H1 (cell line): ENCODE results near the gene GALNT18.

Source experiments
- CHD2 ChIP-seq: IDR thresholded peaks from 2 replicates; pipeline ENCODE4 v1.6.1; 2012; ENCODE audit warnings: low read length, improper control_type of control experiment
- CTCF ChIP-seq, 3 experiments: IDR thresholded peaks; 1 replicate in 2 of 3; 2 replicates in 1 of 3; pipeline versions ENCODE4 v1.5.1 to v1.6.1; 2011; ENCODE audit warnings: low read length in 3 of 3, mild to moderate bottlenecking in 3 of 3, inconsistent platforms in 2 of 3, low read depth in 1 of 3, moderate library complexity in 1 of 3; ENCODE audit not compliant: insufficient read depth in 1 of 3; ENCODE audit errors: control extremely low read depth in 1 of 3
- EP300 ChIP-seq, 2 experiments: IDR thresholded peaks; 1 replicate in 1 of 2; 2 replicates in 1 of 2; pipeline ENCODE4 v1.6.1; 2011 to 2012; ENCODE audit warnings: low read depth in 2 of 2, low read length in 2 of 2, mild to moderate bottlenecking in 2 of 2, borderline replicate concordance in 1 of 2, inconsistent platforms in 1 of 2, moderate library complexity in 1 of 2
- EZH2 ChIP-seq: fragments of 200-600 bp; sonication (generic); IDR thresholded peaks from 2 replicates; pipeline ENCODE4 v1.7.1; 2012; ENCODE audit warnings: low read depth, mild to moderate bottlenecking, moderate library complexity, low read length, inconsistent platforms; ENCODE audit not compliant: severe bottlenecking
- HDAC6 ChIP-seq: IDR thresholded peaks from one replicate; pipeline ENCODE4 v1.7.1; 2012; ENCODE audit warnings: low read depth, mild to moderate bottlenecking, inconsistent platforms, low read length, moderate library complexity
- NANOG ChIP-seq: IDR thresholded peaks from 2 replicates; pipeline ENCODE4 v1.6.1; 2011; ENCODE audit warnings: low read length, low read depth, mild to moderate bottlenecking, inconsistent platforms; ENCODE audit not compliant: insufficient read depth, poor library complexity, severe bottlenecking
- POLR2A ChIP-seq, 2 experiments: IDR thresholded peaks; 1 replicate in 1 of 2; 2 replicates in 1 of 2; pipeline ENCODE4 v1.6.1; 2011; ENCODE audit warnings: low read depth in 2 of 2, low read length in 2 of 2, mild to moderate bottlenecking in 2 of 2; ENCODE audit errors: control extremely low read depth in 1 of 2
- POLR2AphosphoS5 ChIP-seq: IDR thresholded peaks from 2 replicates; pipeline ENCODE4 v1.6.1; 2011; ENCODE audit warnings: low read depth, low read length
- RAD21 ChIP-seq, 2 experiments: IDR thresholded peaks in 1 of 2; conservative IDR thresholded peaks in 1 of 2; 2 replicates each; pipeline ENCODE4 v1.6.1; 2011; ENCODE audit warnings: low read depth in 2 of 2, low read length in 2 of 2, improper control_type of control experiment in 1 of 2, inconsistent platforms in 1 of 2, mild to moderate bottlenecking in 1 of 2, moderate library complexity in 1 of 2
- SUZ12 ChIP-seq: fragments of 200-600 bp; sonication (generic); IDR thresholded peaks from 2 replicates; pipeline ENCODE4 v1.6.1; 2012; ENCODE audit warnings: mild to moderate bottlenecking, inconsistent platforms, low read length, moderate library complexity, mixed read lengths
- ZNF274 ChIP-seq: IDR thresholded peaks from 2 replicates; pipeline ENCODE4 v1.7.0; 2012; ENCODE audit warnings: low read length, borderline replicate concordance; ENCODE audit errors: extremely low read depth
- TF ChIP-seq, protein P1 (sequence below): IDR thresholded peaks from 2 replicates; pipeline ENCODE4 v1.6.1; 2012; ENCODE audit warnings: low read length, inconsistent platforms

DNA sequence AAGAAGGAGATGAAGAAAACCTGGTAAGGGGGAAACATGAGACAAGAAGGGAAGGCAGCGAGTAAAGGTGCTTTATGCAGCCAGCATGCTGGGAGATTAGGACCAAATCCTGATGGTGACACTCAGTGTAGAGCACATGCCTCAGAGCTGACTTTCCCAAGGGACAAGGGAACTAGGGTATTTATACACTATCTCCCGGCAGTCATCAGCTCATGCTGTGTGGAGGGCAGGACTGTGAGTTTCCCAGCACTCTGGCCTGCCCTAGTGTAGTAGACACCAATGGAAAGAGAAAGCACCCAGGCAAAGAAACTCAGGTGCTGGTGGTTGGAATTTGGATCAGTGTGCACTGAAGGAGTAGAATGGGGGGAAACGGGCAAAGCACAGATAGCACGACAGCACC lies 140.4 kb downstream of the GALNT18 start:
- TF ChIP-seq POLR2A (IDR thresholded peaks at IDR 0.05; ENCODE audit: control extremely low read depth in 1 of 2, low read depth in 2 of 2, low read length in 2 of 2) (no peak), SUZ12 (no peak), EP300 (IDR thresholded peaks at IDR 0.05; ENCODE audit: borderline replicate concordance in 1 of 2, low read depth in 2 of 2, low read length in 2 of 2) (no peak), RAD21 (IDR thresholded peaks at IDR 0.05 in 1 of 2, conservative IDR thresholded peaks at IDR 0.05 in 1 of 2; ENCODE audit: low read depth in 2 of 2, low read length in 2 of 2) (no peak), CTCF (IDR thresholded peaks at IDR 0.05; ENCODE audit: control extremely low read depth in 1 of 3, insufficient read depth in 1 of 3, low read depth in 1 of 3, low read length in 3 of 3) (no peak), POLR2AphosphoS5 (no peak), CHD2 (no peak), HDAC6 (no peak), EZH2 (no peak), ZNF274 (no peak), NANOG (no peak)
- TF ChIP-seq, protein P1, sequence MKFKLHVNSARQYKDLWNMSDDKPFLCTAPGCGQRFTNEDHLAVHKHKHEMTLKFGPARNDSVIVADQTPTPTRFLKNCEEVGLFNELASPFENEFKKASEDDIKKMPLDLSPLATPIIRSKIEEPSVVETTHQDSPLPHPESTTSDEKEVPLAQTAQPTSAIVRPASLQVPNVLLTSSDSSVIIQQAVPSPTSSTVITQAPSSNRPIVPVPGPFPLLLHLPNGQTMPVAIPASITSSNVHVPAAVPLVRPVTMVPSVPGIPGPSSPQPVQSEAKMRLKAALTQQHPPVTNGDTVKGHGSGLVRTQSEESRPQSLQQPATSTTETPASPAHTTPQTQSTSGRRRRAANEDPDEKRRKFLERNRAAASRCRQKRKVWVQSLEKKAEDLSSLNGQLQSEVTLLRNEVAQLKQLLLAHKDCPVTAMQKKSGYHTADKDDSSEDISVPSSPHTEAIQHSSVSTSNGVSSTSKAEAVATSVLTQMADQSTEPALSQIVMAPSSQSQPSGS = no peak
